ENCODE results near the gene LECT2.

The LECT2 gene

DNA sequence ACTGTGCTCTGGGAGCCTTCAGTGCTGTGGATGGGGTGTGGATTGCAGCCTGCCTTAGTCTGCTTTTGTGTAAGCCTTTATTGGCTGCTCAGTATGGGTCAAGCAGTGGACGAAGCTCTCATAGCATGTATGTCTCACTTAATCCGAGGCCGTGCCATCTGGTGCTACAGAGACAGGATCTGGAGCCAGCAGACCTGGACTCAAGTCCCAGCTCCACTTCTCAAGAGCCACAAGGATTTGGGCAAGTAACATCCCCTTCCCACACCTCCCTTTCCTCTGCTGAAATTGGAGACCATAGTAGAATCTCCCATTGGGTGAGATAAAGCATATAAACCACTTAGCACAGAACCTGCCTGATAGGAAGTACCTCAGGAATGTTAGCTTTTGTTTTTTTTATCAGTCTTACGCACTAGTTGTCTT lies 23.4 kb upstream of the LECT2 start:
- H3K36me3 ChIP-seq (ENCODE audit: control insufficient read depth, insufficient read depth, low read length, severe bottlenecking): no peaks in the 10 kb centered on the region
- no peak for DNase-seq (ENCODE audit: low read depth)
- peaks cover 34% of the 10 kb centered on the region for H3K4me1 ChIP-seq (ENCODE audit: control insufficient read depth, insufficient read depth, low read length)
- H3K9me3 ChIP-seq (ENCODE audit: control insufficient read depth, low read length): no peaks in the 10 kb centered on the region
- H3K4me3 ChIP-seq (ENCODE audit: low read length): no peak overlapping the region
- H3K9ac ChIP-seq (ENCODE audit: low read length): no peak overlapping the region
- no peaks in the 10 kb centered on the region for H3K27me3 ChIP-seq (replicated peaks; ENCODE audit: control insufficient read depth, insufficient read depth, low read length)

DNA sequence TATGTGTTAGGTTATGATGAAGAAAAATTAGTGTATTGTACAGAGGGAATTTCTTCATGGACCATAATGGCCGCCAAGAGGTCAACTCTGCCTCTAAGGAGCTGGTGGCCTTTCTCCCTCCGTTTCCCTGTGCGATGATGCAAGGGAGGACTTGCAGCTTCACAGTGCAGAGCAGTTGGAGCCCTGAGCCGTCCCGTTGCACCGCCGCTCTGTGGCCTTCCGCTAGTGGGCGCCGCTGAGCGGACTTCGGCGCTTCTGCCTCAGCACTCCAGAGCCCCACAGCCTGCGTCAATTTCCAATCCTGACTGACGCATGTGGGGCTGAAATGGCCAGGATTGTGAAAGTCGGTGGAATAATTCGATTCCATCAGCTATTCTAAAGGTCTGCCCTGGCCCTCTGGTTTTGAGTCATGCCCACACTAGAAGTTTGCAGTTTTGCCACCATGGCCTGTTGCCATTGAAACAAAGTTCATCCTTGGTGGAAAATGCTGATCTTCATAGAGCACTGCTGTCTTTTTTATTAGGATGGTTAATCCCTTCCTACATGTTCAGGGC lies 22.7 kb upstream of the LECT2 start:
- H3K4me3 ChIP-seq (ENCODE audit: low read length): no peak overlapping the region

DNA sequence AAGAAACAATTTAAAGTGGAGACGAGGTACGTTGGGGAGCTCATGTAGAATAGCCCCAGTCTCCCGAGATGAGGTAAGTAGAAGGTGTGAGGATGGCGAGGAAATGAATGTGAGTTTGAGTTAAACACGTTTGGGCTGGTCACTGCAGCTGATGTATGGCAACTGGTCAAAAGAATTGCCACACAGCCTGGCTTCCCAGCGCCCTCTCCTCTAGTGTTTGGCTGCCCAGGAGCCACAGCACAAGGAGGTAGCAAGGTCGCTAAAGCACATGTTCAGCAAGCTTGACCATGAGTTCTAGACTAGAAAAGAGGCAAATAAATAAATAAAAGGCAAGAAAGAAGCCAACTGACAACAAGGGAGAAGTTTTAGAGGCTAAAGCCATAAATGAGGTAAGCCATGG lies 21.4 kb upstream of the LECT2 start:
- Histone ChIP-seq H3K9ac (ENCODE audit: low read length) (no peak overlapping the region), H3K9me3 (ENCODE audit: control insufficient read depth, low read length) (no peaks in the 10 kb centered on the region), H3K4me3 (ENCODE audit: low read length) (no peak overlapping the region), H3K36me3 (ENCODE audit: control insufficient read depth, insufficient read depth, low read length, severe bottlenecking) (no peaks in the 10 kb centered on the region), H3K4me1 (ENCODE audit: control insufficient read depth, insufficient read depth, low read length) (peaks cover 40% of the 10 kb centered on the region), H3K27me3 (replicated peaks; ENCODE audit: control insufficient read depth, insufficient read depth, low read length) (no peaks in the 10 kb centered on the region)
- no peak for DNase-seq (ENCODE audit: low read depth)

More for the DNA sequence above, 22.7 kb upstream of the LECT2 start:
- no peaks in the 10 kb centered on the region for H3K27me3 ChIP-seq (replicated peaks; ENCODE audit: control insufficient read depth, insufficient read depth, low read length)
- no peaks in the 10 kb centered on the region for H3K9me3 ChIP-seq (ENCODE audit: control insufficient read depth, low read length)
- no peak overlapping the region for H3K9ac ChIP-seq (ENCODE audit: low read length)
- no peak for DNase-seq (ENCODE audit: low read depth)
- no peaks in the 10 kb centered on the region for H3K36me3 ChIP-seq (ENCODE audit: control insufficient read depth, insufficient read depth, low read length, severe bottlenecking)
- H3K4me1 ChIP-seq (ENCODE audit: control insufficient read depth, insufficient read depth, low read length): peaks cover 40% of the 10 kb centered on the region

DNA sequence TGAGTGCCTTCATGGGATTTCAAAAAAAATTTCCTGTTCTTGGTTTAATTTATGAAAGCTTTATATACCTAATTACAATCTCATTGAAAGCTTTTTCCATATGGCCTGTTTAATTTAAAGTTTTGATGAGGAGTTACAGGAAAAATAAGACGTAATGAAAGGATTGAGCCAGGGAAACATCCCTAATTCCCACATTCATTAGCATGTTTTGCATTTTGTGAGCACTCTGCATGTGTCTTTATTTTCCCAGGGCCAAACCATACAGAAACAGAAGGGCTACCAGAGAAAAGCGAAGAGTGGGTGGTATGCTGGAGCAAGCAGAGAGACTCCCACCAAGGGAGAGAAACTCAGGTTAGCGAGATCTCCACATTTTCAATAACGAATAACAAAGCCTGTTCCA lies 20.3 kb upstream of the LECT2 start:
- no peak for DNase-seq (ENCODE audit: low read depth)
- Histone ChIP-seq H3K36me3 (ENCODE audit: control insufficient read depth, insufficient read depth, low read length, severe bottlenecking) (no peaks in the 10 kb centered on the region), H3K27me3 (replicated peaks; ENCODE audit: control insufficient read depth, insufficient read depth, low read length) (no peaks in the 10 kb centered on the region), H3K9me3 (ENCODE audit: control insufficient read depth, low read length) (peaks cover 5% of the 10 kb centered on the region), H3K9ac (ENCODE audit: low read length) (no peak overlapping the region), H3K4me1 (ENCODE audit: control insufficient read depth, insufficient read depth, low read length) (peaks cover 29% of the 10 kb centered on the region), H3K4me3 (ENCODE audit: low read length) (no peak overlapping the region)

DNA sequence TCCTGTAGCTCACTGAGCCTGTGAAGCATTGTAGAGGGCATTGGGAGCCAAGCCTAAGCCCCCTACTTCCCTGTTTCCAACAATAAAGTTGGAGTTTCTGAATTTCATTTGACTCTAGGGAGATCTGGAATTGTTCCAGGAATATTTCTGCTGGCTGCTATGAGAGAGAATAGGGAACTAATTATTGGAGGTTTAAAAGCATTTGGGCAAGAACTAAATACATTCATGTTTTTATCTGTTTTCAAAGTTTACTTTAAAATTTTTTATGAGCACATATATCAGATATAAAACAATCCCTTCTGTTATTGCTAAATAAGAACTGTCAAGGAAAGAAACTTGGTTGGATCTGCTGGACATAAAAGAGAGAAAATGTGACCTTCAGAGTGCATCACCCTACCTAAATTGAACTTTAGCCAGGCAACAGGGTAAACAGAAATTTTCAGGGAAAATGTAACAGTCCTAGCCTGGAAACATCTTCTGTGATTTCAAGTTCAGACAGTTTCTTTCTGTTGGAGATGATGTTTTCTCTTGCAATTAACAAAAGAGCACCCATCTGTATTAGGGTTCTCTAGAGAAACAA lies 19.3 kb upstream of the LECT2 start:
- no peak overlapping the region for H3K4me3 ChIP-seq (ENCODE audit: low read length)
- peaks cover 5% of the 10 kb centered on the region for H3K9me3 ChIP-seq (ENCODE audit: control insufficient read depth, low read length)
- H3K4me1 ChIP-seq (ENCODE audit: control insufficient read depth, insufficient read depth, low read length): peaks cover 19% of the 10 kb centered on the region
- H3K27me3 ChIP-seq (replicated peaks; ENCODE audit: control insufficient read depth, insufficient read depth, low read length): no peaks in the 10 kb centered on the region
- DNase-seq (ENCODE audit: low read depth): peak; percentile 59
- no peaks in the 10 kb centered on the region for H3K36me3 ChIP-seq (ENCODE audit: control insufficient read depth, insufficient read depth, low read length, severe bottlenecking)
- no peak overlapping the region for H3K9ac ChIP-seq (ENCODE audit: low read length)

DNA sequence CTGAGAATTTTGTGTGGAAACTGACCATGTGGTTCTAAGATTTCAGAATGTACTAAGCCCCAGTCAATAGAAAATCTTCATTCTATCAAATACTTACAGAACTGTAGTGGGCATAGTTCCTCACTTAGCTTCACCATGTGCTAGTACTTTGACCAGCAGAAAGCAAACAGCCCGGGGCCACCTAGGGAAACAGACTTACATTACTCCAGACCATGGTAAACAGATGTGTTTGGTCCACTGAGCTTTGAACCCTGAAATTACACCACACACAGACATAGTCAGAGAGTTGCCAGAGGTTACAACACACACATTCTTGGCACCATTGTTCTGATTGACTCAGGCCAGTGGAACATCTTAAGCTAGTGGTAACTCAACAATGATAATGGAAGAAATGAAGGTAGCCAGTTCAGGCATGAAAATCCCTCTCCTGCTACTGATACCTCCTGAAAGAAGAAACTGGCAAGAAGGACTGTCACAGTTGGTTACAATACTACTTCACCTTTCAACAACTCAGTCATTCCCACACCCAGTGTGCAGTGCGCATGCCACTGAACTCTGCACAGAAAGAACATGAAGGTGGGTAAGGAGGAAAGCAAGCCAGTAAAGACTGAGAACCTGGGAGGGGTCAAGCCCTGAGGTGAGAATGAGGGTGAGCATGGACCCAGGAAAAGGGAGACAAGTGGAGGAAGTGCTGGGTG lies 18.7 kb upstream of the LECT2 start:
- Histone ChIP-seq H3K4me3 (ENCODE audit: low read length) (no peak overlapping the region), H3K36me3 (ENCODE audit: control insufficient read depth, insufficient read depth, low read length, severe bottlenecking) (no peaks in the 10 kb centered on the region), H3K9me3 (ENCODE audit: control insufficient read depth, low read length) (peaks cover 5% of the 10 kb centered on the region), H3K9ac (ENCODE audit: low read length) (no peak overlapping the region), H3K27me3 (replicated peaks; ENCODE audit: control insufficient read depth, insufficient read depth, low read length) (no peaks in the 10 kb centered on the region), H3K4me1 (ENCODE audit: control insufficient read depth, insufficient read depth, low read length) (peaks cover 18% of the 10 kb centered on the region)
- DNase-seq (ENCODE audit: low read depth): peak; percentile 97

DNA sequence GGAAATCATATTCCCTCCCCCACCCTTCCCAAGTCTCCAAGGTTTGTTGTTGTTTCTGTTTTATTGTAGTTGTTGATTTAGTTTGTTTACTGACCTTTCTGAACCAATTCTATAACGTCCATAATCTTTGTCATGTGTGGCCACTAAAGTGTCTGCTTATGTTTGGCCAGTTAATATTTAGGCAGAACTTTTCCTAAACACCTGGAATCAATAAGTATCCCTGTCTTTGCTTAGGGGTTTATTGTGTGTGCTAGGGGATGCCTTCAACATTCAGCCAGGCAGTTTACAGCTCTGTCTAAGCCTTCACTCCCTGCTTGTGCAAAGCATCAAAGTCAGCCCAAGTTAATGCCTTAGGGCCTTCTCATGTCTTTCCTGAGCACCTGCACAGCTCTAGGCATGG lies 16.9 kb upstream of the LECT2 start:
- Histone ChIP-seq H3K4me1 (ENCODE audit: control insufficient read depth, insufficient read depth, low read length) (peaks cover 18% of the 10 kb centered on the region), H3K27me3 (replicated peaks; ENCODE audit: control insufficient read depth, insufficient read depth, low read length) (no peaks in the 10 kb centered on the region), H3K36me3 (ENCODE audit: control insufficient read depth, insufficient read depth, low read length, severe bottlenecking) (no peaks in the 10 kb centered on the region), H3K9ac (ENCODE audit: low read length) (no peak overlapping the region), H3K9me3 (ENCODE audit: control insufficient read depth, low read length) (peaks cover 5% of the 10 kb centered on the region), H3K4me3 (ENCODE audit: low read length) (no peak overlapping the region)
- no peak for DNase-seq (ENCODE audit: low read depth)

DNA sequence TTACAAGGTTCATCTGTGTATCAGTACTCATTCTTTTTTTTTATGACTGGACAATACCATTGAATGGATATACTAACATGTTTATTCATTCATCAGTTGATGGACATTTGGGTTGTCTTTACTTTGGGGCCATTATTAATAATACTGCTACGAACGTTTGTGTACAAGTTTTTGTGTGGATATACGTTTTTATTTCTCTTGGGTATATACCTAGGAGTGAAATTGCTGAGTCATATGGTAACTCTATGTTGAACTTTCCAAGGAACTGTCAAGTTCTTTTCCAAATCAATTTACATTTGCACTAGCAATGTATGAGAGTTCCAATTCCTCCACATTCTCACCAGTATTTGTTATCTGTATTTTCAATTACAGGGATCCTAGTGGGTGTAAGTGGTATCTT lies 12.0 kb upstream of the LECT2 start:
- no peak for DNase-seq (ENCODE audit: low read depth)
- no peak overlapping the region for H3K4me3 ChIP-seq (ENCODE audit: low read length)
- H3K36me3 ChIP-seq (ENCODE audit: control insufficient read depth, insufficient read depth, low read length, severe bottlenecking): no peaks in the 10 kb centered on the region
- peaks cover 5% of the 10 kb centered on the region for H3K9me3 ChIP-seq (ENCODE audit: control insufficient read depth, low read length)
- no peaks in the 10 kb centered on the region for H3K27me3 ChIP-seq (replicated peaks; ENCODE audit: control insufficient read depth, insufficient read depth, low read length)
- H3K4me1 ChIP-seq (ENCODE audit: control insufficient read depth, insufficient read depth, low read length): no peaks in the 10 kb centered on the region
- no peak overlapping the region for H3K9ac ChIP-seq (ENCODE audit: low read length)

DNA sequence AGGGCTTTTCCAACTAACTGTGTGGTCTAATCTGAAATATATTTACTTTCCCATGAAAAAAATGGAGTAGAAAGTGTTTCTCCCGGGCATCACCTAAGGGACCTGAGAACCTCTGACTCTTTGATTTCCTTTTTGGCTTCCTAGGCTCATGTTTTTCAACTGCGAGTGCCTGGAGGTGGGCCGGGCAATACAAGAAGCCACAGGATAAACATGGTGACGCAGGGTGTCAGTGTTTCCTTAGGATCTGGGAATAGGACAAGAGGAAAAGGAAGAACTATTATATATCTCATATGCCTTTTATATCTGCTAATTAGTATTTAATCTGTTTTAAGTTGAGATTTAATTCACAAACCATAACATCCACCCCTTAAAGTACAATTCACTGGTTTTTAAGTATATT lies 11.4 kb upstream of the LECT2 start:
- Histone ChIP-seq H3K4me1 (ENCODE audit: control insufficient read depth, insufficient read depth, low read length) (no peaks in the 10 kb centered on the region), H3K36me3 (ENCODE audit: control insufficient read depth, insufficient read depth, low read length, severe bottlenecking) (no peaks in the 10 kb centered on the region), H3K27me3 (replicated peaks; ENCODE audit: control insufficient read depth, insufficient read depth, low read length) (no peaks in the 10 kb centered on the region), H3K9ac (ENCODE audit: low read length) (no peak overlapping the region), H3K4me3 (ENCODE audit: low read length) (no peak overlapping the region), H3K9me3 (ENCODE audit: control insufficient read depth, low read length) (peaks cover 5% of the 10 kb centered on the region)
- DNase-seq (ENCODE audit: low read depth): no peak

DNA sequence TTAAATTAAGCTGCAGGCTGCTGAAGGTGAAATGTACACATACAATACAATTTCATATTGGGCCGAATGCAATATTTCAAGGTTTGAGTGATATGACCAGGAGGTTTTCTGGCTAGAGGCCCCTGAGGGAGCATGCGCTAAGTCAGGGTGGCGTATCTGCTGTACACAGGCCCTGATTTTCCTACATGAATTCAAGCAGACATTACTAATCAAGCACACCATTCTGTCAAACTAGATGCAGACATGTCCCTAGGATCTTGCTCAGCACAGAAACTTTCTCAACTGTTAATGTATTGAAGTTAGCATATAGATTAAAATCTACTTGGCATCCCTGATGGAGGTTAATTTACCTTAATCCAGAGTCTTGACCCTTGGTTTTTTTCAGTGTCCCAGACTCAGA lies 10.7 kb upstream of the LECT2 start:
- no peaks in the 10 kb centered on the region for H3K36me3 ChIP-seq (ENCODE audit: control insufficient read depth, insufficient read depth, low read length, severe bottlenecking)
- H3K4me1 ChIP-seq (ENCODE audit: control insufficient read depth, insufficient read depth, low read length): no peaks in the 10 kb centered on the region
- H3K4me3 ChIP-seq (ENCODE audit: low read length): no peak overlapping the region
- DNase-seq (ENCODE audit: low read depth): no peak
- H3K27me3 ChIP-seq (replicated peaks; ENCODE audit: control insufficient read depth, insufficient read depth, low read length): no peaks in the 10 kb centered on the region
- H3K9ac ChIP-seq (ENCODE audit: low read length): no peak overlapping the region
- no peaks in the 10 kb centered on the region for H3K9me3 ChIP-seq (ENCODE audit: control insufficient read depth, low read length)

DNA sequence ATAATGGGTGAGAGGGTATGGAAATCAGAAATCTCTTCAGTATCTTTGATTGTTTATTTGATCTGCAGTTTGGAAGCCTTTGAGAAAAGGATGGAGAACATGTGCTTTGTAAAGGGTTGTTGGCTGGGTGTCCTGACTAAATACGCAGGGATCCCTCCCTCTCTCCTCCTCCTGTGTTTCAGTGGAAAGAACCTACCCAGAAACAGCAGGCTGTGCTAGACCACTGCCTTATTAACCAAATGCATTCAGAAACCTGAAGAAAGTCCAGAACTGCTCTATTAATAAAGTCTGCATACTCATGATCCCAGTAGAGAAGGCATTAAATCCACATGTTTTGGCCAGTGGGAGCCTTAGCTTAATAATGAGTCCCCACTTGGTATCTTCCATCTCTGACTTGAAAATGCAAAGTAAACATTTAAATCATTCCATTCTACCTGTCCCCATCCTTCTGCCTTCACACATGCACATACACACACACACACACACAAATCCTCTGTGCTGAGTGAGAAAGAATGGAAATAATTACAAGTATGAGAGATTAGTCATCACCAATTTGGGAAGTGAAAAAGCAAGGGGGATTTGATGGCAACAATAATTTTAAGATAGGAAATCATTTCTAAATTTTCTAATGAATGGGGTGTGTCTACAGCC lies 10.0 kb upstream of the LECT2 start:
- H3K4me1 ChIP-seq (ENCODE audit: control insufficient read depth, insufficient read depth, low read length): no peaks in the 10 kb centered on the region
- no peak overlapping the region for H3K4me3 ChIP-seq (ENCODE audit: low read length)
- H3K27me3 ChIP-seq (replicated peaks; ENCODE audit: control insufficient read depth, insufficient read depth, low read length): no peaks in the 10 kb centered on the region
- H3K9ac ChIP-seq (ENCODE audit: low read length): no peak overlapping the region
- DNase-seq (ENCODE audit: low read depth): peak; percentile 20
- no peaks in the 10 kb centered on the region for H3K36me3 ChIP-seq (ENCODE audit: control insufficient read depth, insufficient read depth, low read length, severe bottlenecking)
- H3K9me3 ChIP-seq (ENCODE audit: control insufficient read depth, low read length): no peaks in the 10 kb centered on the region
